RWPE1 (cell line): ENCODE data around the gene SLC9A9.

Experiments
- CTCF ChIA-PET: fragments of 350-600 bp; sonication (Branson Sonifier 250); formaldehyde crosslinking; extraction: SDS; loops from one replicate; lab custom pipeline; 2021; lab: Yijun Ruan, JAX
- POLR2A ChIA-PET: fragments of 400-600 bp; formaldehyde crosslinking; extraction: SDS; loops from one replicate; lab custom pipeline; 2020; ENCODE audit warnings: antibody characterized with exemption; ENCODE audit not compliant: low non-redundant PET; lab: Yijun Ruan, JAX
- DNase-seq: peaks from one replicate; pipeline ENCODE4 v3.0.0; 2012; ENCODE audit warnings: low spot score
- H3K27ac ChIP-seq: fragments of 450-650 bp; 2 replicates; pipeline ENCODE4 v1.5.1; 2017
- CTCF ChIP-seq: fragments of 450-650 bp; conservative IDR thresholded peaks from 2 replicates; pipeline ENCODE4 v1.5.1; 2017; ENCODE audit warnings: low read depth, mild to moderate bottlenecking

SLC9A9 gene

GRCh38 chr3:143428294-143428693, 420.0 kb downstream of the SLC9A9 start:
- CTCF ChIA-PET, result no interaction called here
- POLR2A ChIA-PET, result no interaction called here
- no peak overlapping the region for H3K27ac ChIP-seq
- DNase-seq, result no peak
- no peak for TF ChIP-seq CTCF

GRCh38 chr3:143427631-143428030, 420.6 kb downstream of the SLC9A9 start:
- no peak overlapping the region for H3K27ac ChIP-seq
- POLR2A ChIA-PET, result no interaction called here
- no peak for DNase-seq
- no peak for TF ChIP-seq CTCF
- CTCF ChIA-PET, result no interaction called here

GRCh38 chr3:143424874-143425273, 423.4 kb downstream of the SLC9A9 start:
- ChIA-PET CTCF (no interaction called here), POLR2A (no interaction called here)
- no peak overlapping the region for H3K27ac ChIP-seq
- TF ChIP-seq CTCF, result no peak
- no peak for DNase-seq

- no peak for TF ChIP-seq CTCF
- DNase-seq, result no peak
- H3K27ac ChIP-seq, result no peak overlapping the region
- CTCF ChIA-PET, result no interaction called here
- POLR2A ChIA-PET, result no interaction called here
Measured at GRCh38 chr3:143421556-143421955, 426.7 kb downstream of the SLC9A9 start.

GRCh38 chr3:143419611-143420010, 428.7 kb downstream of the SLC9A9 start:
- TF ChIP-seq CTCF, result no peak
- no peak overlapping the region for H3K27ac ChIP-seq
- DNase-seq, result no peak
- POLR2A ChIA-PET, result no interaction called here
- CTCF ChIA-PET, result interaction anchor here (1.6 kb wide), 1 partner anchor 14 kb away, joined by 3 read pairs; no protein-coding TSS in a partner anchor

- DNase-seq, result no peak
- ChIA-PET CTCF (interaction anchor here (1.6 kb wide), 1 partner anchor 15 kb away, joined by 3 read pairs; no protein-coding TSS in a partner anchor), POLR2A (no interaction called here)
- no peak for TF ChIP-seq CTCF
- H3K27ac ChIP-seq, result no peak overlapping the region
Measured at GRCh38 chr3:143418391-143418790, 429.9 kb downstream of the SLC9A9 start.
